ENCODE measurements around the gene ZBTB7C.

Gene ZBTB7C

DNA sequence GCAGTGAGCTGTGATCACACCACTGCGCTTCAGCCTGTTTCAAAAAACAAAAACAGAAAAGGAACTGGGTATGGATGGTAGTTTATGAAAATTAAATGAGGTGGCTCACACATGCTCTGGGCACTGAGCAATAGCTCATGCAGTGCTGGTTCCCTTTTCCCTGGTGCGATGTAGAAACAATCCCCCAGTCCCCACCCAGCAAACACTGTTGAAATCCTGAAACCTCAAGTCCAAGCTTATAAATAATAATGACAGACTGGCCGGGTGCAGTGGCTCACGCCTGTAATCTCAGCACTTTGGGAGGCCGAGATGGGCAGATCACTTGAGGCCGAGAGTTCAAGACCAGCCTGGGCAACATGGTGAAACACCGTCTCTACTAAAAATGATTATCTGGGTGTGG, 423.3 kb downstream of the ZBTB7C start:
- H2AFZ ChIP-seq (ENCODE audit: low read depth, low read length), result no peak overlapping the region
- H3K27me3 ChIP-seq (ENCODE audit: insufficient read depth, low read length, poor library complexity), result no peaks in the 10 kb centered on the region
- H3K79me2 ChIP-seq (ENCODE audit: insufficient read depth, low read length), result no peaks in the 10 kb centered on the region
- H3K9ac ChIP-seq (ENCODE audit: low read depth, low read length), result no peak overlapping the region
- no peak overlapping the region for H3K27ac ChIP-seq (ENCODE audit: low read length)
- no peaks in the 10 kb centered on the region for H4K20me1 ChIP-seq (ENCODE audit: insufficient read depth, low read length)
- DNase-seq (no peak), ATAC-seq (ENCODE audit: insufficient read depth, low read depth) (no peak)
- no peak overlapping the region for H3K4me2 ChIP-seq (ENCODE audit: insufficient read depth, low read length)
- no peak overlapping the region for H3K4me3 ChIP-seq (ENCODE audit: low read depth in 1 of 2, low read length in 2 of 2)
- H3K36me3 ChIP-seq (ENCODE audit: insufficient read depth, low read length), result no peaks in the 10 kb centered on the region
- H3K9me3 ChIP-seq (ENCODE audit: insufficient read depth, low read length, severe bottlenecking), result no peaks in the 10 kb centered on the region
- H3K4me1 ChIP-seq (ENCODE audit: insufficient read depth, low read length), result no peaks in the 10 kb centered on the region
- TF ChIP-seq, protein P1, sequence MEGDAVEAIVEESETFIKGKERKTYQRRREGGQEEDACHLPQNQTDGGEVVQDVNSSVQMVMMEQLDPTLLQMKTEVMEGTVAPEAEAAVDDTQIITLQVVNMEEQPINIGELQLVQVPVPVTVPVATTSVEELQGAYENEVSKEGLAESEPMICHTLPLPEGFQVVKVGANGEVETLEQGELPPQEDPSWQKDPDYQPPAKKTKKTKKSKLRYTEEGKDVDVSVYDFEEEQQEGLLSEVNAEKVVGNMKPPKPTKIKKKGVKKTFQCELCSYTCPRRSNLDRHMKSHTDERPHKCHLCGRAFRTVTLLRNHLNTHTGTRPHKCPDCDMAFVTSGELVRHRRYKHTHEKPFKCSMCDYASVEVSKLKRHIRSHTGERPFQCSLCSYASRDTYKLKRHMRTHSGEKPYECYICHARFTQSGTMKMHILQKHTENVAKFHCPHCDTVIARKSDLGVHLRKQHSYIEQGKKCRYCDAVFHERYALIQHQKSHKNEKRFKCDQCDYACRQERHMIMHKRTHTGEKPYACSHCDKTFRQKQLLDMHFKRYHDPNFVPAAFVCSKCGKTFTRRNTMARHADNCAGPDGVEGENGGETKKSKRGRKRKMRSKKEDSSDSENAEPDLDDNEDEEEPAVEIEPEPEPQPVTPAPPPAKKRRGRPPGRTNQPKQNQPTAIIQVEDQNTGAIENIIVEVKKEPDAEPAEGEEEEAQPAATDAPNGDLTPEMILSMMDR (IDR thresholded peaks at IDR 0.05; ENCODE audit: borderline replicate concordance, extremely low read depth, low read length, poor library complexity, severe bottlenecking), result no peak
- TF ChIP-seq EZH2 (IDR thresholded peaks at IDR 0.05; ENCODE audit: borderline replicate concordance, low read depth, low read length, severe bottlenecking), result no peak

DNA sequence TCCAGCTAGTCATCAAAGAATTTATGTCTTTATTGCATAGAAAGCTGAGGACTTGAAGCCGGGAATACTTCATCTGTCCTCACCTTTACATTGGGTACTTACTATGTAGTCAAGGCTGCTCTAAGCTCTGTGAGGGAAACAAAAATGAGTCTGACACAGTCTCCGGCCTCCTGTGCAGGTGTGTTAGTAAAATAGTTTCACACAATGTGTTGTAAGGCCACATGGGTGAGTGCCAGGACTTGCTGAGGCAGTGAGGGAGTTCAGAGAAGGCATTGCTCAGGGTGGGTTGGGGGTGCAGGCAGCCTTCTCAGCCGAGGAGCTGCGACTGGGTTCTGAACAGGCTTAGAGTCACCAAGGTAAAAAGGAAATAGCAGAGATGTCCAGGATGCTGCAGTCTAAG, 424.2 kb downstream of the ZBTB7C start:
- H3K9me3 ChIP-seq (ENCODE audit: insufficient read depth, low read length, severe bottlenecking), result no peaks in the 10 kb centered on the region
- no peak for DNase-seq
- no peak for ATAC-seq (ENCODE audit: insufficient read depth, low read depth)
- no peaks in the 10 kb centered on the region for H3K4me1 ChIP-seq (ENCODE audit: insufficient read depth, low read length)
- TF ChIP-seq EZH2 (IDR thresholded peaks at IDR 0.05; ENCODE audit: borderline replicate concordance, low read depth, low read length, severe bottlenecking), result no peak
- H3K27me3 ChIP-seq (ENCODE audit: insufficient read depth, low read length, poor library complexity), result no peaks in the 10 kb centered on the region
- no peak overlapping the region for H3K27ac ChIP-seq (ENCODE audit: low read length)
- no peaks in the 10 kb centered on the region for H3K79me2 ChIP-seq (ENCODE audit: insufficient read depth, low read length)
- H3K4me3 ChIP-seq (ENCODE audit: low read depth in 1 of 2, low read length in 2 of 2), result no peak overlapping the region
- H2AFZ ChIP-seq (ENCODE audit: low read depth, low read length), result no peak overlapping the region
- H3K9ac ChIP-seq (ENCODE audit: low read depth, low read length), result no peak overlapping the region
- no peak overlapping the region for H3K4me2 ChIP-seq (ENCODE audit: insufficient read depth, low read length)
- H3K36me3 ChIP-seq (ENCODE audit: insufficient read depth, low read length), result no peaks in the 10 kb centered on the region
- H4K20me1 ChIP-seq (ENCODE audit: insufficient read depth, low read length), result no peaks in the 10 kb centered on the region

DNA sequence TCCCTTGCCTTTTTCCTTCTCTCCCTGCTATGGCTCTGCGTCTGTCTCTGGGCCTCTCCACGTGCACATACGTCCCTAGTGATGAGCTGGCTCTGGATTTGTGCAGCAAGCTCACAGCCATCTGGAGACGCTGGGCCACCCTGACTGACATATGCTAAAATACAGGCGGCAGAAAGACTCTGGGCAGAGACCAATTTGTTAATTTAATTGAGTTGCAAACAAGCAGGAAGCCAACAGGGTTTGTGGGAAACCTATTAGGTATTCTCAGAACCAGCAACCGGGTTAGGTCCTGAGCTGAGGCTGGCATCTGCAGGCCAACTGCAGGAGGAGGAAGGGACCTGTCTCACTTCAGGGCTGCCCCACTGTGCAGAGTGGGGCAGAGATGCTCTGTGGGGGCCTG, 425.2 kb downstream of the ZBTB7C start:
- H3K27me3 ChIP-seq (ENCODE audit: insufficient read depth, low read length, poor library complexity), result no peaks in the 10 kb centered on the region
- H4K20me1 ChIP-seq (ENCODE audit: insufficient read depth, low read length), result no peaks in the 10 kb centered on the region
- H3K4me1 ChIP-seq (ENCODE audit: insufficient read depth, low read length), result no peaks in the 10 kb centered on the region
- H3K36me3 ChIP-seq (ENCODE audit: insufficient read depth, low read length), result no peaks in the 10 kb centered on the region
- no peak overlapping the region for H3K4me3 ChIP-seq (ENCODE audit: low read depth in 1 of 2, low read length in 2 of 2)
- no peak for ATAC-seq (ENCODE audit: insufficient read depth, low read depth)
- H2AFZ ChIP-seq (ENCODE audit: low read depth, low read length), result no peak overlapping the region
- no peak overlapping the region for H3K27ac ChIP-seq (ENCODE audit: low read length)
- no peak overlapping the region for H3K9ac ChIP-seq (ENCODE audit: low read depth, low read length)
- no peak for DNase-seq
- no peaks in the 10 kb centered on the region for H3K9me3 ChIP-seq (ENCODE audit: insufficient read depth, low read length, severe bottlenecking)
- TF ChIP-seq, protein P1 (IDR thresholded peaks at IDR 0.05; ENCODE audit: borderline replicate concordance, extremely low read depth, low read length, poor library complexity, severe bottlenecking), result no peak
- TF ChIP-seq EZH2 (IDR thresholded peaks at IDR 0.05; ENCODE audit: borderline replicate concordance, low read depth, low read length, severe bottlenecking), result no peak
- no peak overlapping the region for H3K4me2 ChIP-seq (ENCODE audit: insufficient read depth, low read length)
- H3K79me2 ChIP-seq (ENCODE audit: insufficient read depth, low read length), result no peaks in the 10 kb centered on the region

DNA sequence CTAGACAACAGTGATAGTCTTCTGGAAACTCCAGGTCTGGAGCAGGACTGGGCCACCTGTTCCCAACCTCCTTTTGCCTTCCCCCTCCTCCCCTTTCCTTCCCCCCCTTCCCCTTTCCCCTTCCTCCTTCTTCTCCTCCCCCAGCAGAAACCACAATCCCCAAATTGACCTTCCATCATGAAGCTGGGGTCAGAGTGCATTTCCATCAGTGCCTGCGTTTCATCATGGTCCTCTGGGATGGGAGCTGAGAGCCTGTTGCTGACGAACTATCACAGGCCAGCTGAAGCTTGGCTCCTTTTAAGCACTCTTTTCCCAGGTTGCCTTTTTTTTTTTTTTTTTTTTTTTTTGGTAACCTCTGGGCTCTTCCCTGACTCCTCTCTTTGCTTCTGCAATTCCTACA, 426.1 kb downstream of the ZBTB7C start:
- no peaks in the 10 kb centered on the region for H3K79me2 ChIP-seq (ENCODE audit: insufficient read depth, low read length)
- TF ChIP-seq EZH2 (IDR thresholded peaks at IDR 0.05; ENCODE audit: borderline replicate concordance, low read depth, low read length, severe bottlenecking), result no peak
- TF ChIP-seq, protein P1 (IDR thresholded peaks at IDR 0.05; ENCODE audit: borderline replicate concordance, extremely low read depth, low read length, poor library complexity, severe bottlenecking), result no peak
- H3K4me3 ChIP-seq (ENCODE audit: low read depth in 1 of 2, low read length in 2 of 2), result no peak overlapping the region
- DNase-seq (no peak), ATAC-seq (ENCODE audit: insufficient read depth, low read depth) (no peak)
- H2AFZ ChIP-seq (ENCODE audit: low read depth, low read length), result no peak overlapping the region
- H3K9ac ChIP-seq (ENCODE audit: low read depth, low read length), result no peak overlapping the region
- H3K36me3 ChIP-seq (ENCODE audit: insufficient read depth, low read length), result no peaks in the 10 kb centered on the region
- no peaks in the 10 kb centered on the region for H4K20me1 ChIP-seq (ENCODE audit: insufficient read depth, low read length)
- no peak overlapping the region for H3K27ac ChIP-seq (ENCODE audit: low read length)
- no peaks in the 10 kb centered on the region for H3K4me1 ChIP-seq (ENCODE audit: insufficient read depth, low read length)
- H3K9me3 ChIP-seq (ENCODE audit: insufficient read depth, low read length, severe bottlenecking), result no peaks in the 10 kb centered on the region
- H3K27me3 ChIP-seq (ENCODE audit: insufficient read depth, low read length, poor library complexity), result no peaks in the 10 kb centered on the region
- H3K4me2 ChIP-seq (ENCODE audit: insufficient read depth, low read length), result no peak overlapping the region
